ENCODE data around the gene NCOR2.

GRCh38 chr12:124570810-124571209 is 3.4 kb upstream of the NCOR2 start:
- TF ChIP-seq SUZ12 (IDR thresholded peaks at IDR 0.05) = no peak
- no peak for TF ChIP-seq SP1 (IDR thresholded peaks at IDR 0.05)
- no peak for TF ChIP-seq CTBP1 (IDR thresholded peaks at IDR 0.05; ENCODE audit: borderline replicate concordance)
- TF ChIP-seq ARNT (IDR thresholded peaks at IDR 0.05) = no peak
- TF ChIP-seq NFRKB (IDR thresholded peaks at IDR 0.05) = no peak
- no peak for TF ChIP-seq FOXK2 (IDR thresholded peaks at IDR 0.05)
- no peak for TF ChIP-seq PKNOX1 (IDR thresholded peaks at IDR 0.05)
- no peak for TF ChIP-seq FOXA1 (IDR thresholded peaks at IDR 0.05)
- no peak for TF ChIP-seq ELF4 (IDR thresholded peaks at IDR 0.05)
